SK-N-SH (cell line): ENCODE data around the gene THSD7A. TPM values are rescaled to one million over a fixed set of nuclear protein-coding genes. Genes with fewer than 3 reads are reported as not detected.

Experiments
- CTCF ChIA-PET: fragments of 300-600, 350-600 bp; formaldehyde crosslinking; extraction: SDS; loops from one replicate; lab custom pipeline; 2021; lab: Yijun Ruan, JAX
- POLR2A ChIA-PET: fragments of 350-600 bp; sonication (Branson Sonifier 250); formaldehyde crosslinking; extraction: SDS; loops from one replicate; lab custom pipeline; 2020; ENCODE audit warnings: antibody characterized with exemption, inconsistent platforms; lab: Yijun Ruan, JAX
- DNase-seq: peaks from one replicate; pipeline ENCODE4 v3.0.0; 2012
- H2AFZ ChIP-seq: fragments of 200-600 bp; sonication (generic); 2 replicates; pipeline ENCODE4 v1.8.1; 2016; ENCODE audit warnings: antibody characterized with exemption, mild to moderate bottlenecking, low read depth
- H3F3A ChIP-seq: fragments of 200-600 bp; sonication (generic); replicated peaks from 2 replicates; pipeline ENCODE3; 2016; ENCODE audit warnings: antibody characterized with exemption, mild to moderate bottlenecking; ENCODE audit not compliant: insufficient read depth
- H3K27ac ChIP-seq, 2 experiments: fragments of 200-500 bp in 1 of 2; fragments of 200-600 bp in 1 of 2; sonication (Bioruptor generic) in 1 of 2; sonication (generic), shearing (Covaris generic) in 1 of 2; 2 replicates each; pipeline versions ENCODE4 v1.5.1 to v1.6.1; 2014 to 2016; ENCODE audit warnings: low read depth in 2 of 2, inconsistent platforms in 1 of 2, low read length in 1 of 2, mild to moderate bottlenecking in 1 of 2, mixed read lengths in 1 of 2
- H3K27me3 ChIP-seq: fragments of 200-600 bp; sonication (generic), shearing (Covaris generic); 2 replicates; pipeline ENCODE4 v1.6.1; 2016; ENCODE audit warnings: mixed run types; ENCODE audit not compliant: insufficient read depth
- H3K36me3 ChIP-seq, 2 experiments: fragments of 200-500 bp in 1 of 2; fragments of 200-600 bp in 1 of 2; sonication (Bioruptor generic) in 1 of 2; sonication (generic) in 1 of 2; replicated peaks in 1 of 2; 2 replicates each; pipeline versions ENCODE3 to v1.5.1; 2014 to 2016; ENCODE audit warnings: low read length in 1 of 2, mild to moderate bottlenecking in 1 of 2; ENCODE audit not compliant: insufficient read depth in 2 of 2, control insufficient read depth in 1 of 2
- H3K4me1 ChIP-seq, 2 experiments: fragments of 200-500 bp in 1 of 2; fragments of 200-600 bp in 1 of 2; sonication (Bioruptor generic) in 1 of 2; sonication (generic), shearing (Covaris generic) in 1 of 2; 2 replicates each; pipeline versions ENCODE4 v1.5.1 to v1.6.1; 2014 to 2016; ENCODE audit warnings: low read depth in 1 of 2, low read length in 1 of 2, mixed run types in 1 of 2; ENCODE audit not compliant: insufficient read depth in 2 of 2, control insufficient read depth in 1 of 2
- H3K4me2 ChIP-seq: fragments of 200-600 bp; sonication (generic), shearing (Covaris generic); 2 replicates; pipeline ENCODE4 v1.6.1; 2017; ENCODE audit warnings: mixed run types
- H3K4me3 ChIP-seq, 2 experiments: fragments of 200-500 bp in 1 of 2; fragments of 200-600 bp in 1 of 2; sonication (Bioruptor generic) in 1 of 2; sonication (generic), shearing (Covaris generic) in 1 of 2; 2 replicates each; pipeline versions ENCODE4 v1.5.1 to v1.8.1; 2014 to 2016; ENCODE audit warnings: low read depth in 2 of 2, inconsistent platforms in 1 of 2, low read length in 1 of 2, mild to moderate bottlenecking in 1 of 2, mixed read lengths in 1 of 2, moderate library complexity in 1 of 2
- H3K79me2 ChIP-seq: fragments of 200-600 bp; sonication (generic); 2 replicates; pipeline ENCODE4 v1.8.1; 2017; ENCODE audit warnings: mild to moderate bottlenecking; ENCODE audit not compliant: insufficient read depth
- H3K9ac ChIP-seq: fragments of 200-600 bp; sonication (generic); 2 replicates; pipeline ENCODE4 v1.6.1; 2017; ENCODE audit warnings: mixed run types
- H3K9me2 ChIP-seq: fragments of 200-600 bp; sonication (generic); 2 replicates; pipeline ENCODE4 v1.6.1; 2017; ENCODE audit warnings: mixed run types
- H3K9me3 ChIP-seq: fragments of 200-600 bp; sonication (generic); 2 replicates; pipeline ENCODE4 v1.6.1; 2017; ENCODE audit warnings: mixed run types, mild to moderate bottlenecking, moderate library complexity
- H4K20me1 ChIP-seq: fragments of 200-600 bp; sonication (generic); 2 replicates; pipeline ENCODE4 v1.6.1; 2017; ENCODE audit warnings: mild to moderate bottlenecking, mixed run types; ENCODE audit not compliant: insufficient read depth
- CHD2 ChIP-seq: fragments of 150-350 bp; IDR thresholded peaks from 2 replicates; pipeline ENCODE4 v1.6.1; 2018; ENCODE audit warnings: low read length; ENCODE audit not compliant: partially characterized antibody
- ELF1 ChIP-seq: IDR thresholded peaks from 2 replicates; pipeline ENCODE4 v1.4.0; 2012
- EP300 ChIP-seq, 2 experiments: IDR thresholded peaks; 2 replicates each; pipeline versions ENCODE4 v1.4.0 to v1.6.1; 2012; ENCODE audit warnings: borderline replicate concordance in 1 of 2, low read depth in 1 of 2, low read length in 1 of 2
- EZH2phosphoT487 ChIP-seq: fragments of 200-600 bp; sonication (generic); IDR thresholded peaks from 2 replicates; pipeline ENCODE4 v1.6.1; 2017; ENCODE audit warnings: low read depth, mixed run types, mild to moderate bottlenecking, antibody characterized with exemption, moderate library complexity, borderline replicate concordance
- FOSL2 ChIP-seq: IDR thresholded peaks from 2 replicates; pipeline ENCODE4 v1.4.0; 2012; ENCODE audit warnings: low read depth, mild to moderate bottlenecking, moderate library complexity, borderline replicate concordance
- GATA2 ChIP-seq: sonication (generic); formaldehyde crosslinking; IDR thresholded peaks from 2 replicates; pipeline ENCODE4 v1.5.0; 2020; ENCODE audit warnings: mild to moderate bottlenecking, missing genetic modification reagents
- JUND ChIP-seq: IDR thresholded peaks from 2 replicates; pipeline ENCODE4 v1.4.0; 2012
- NFIC ChIP-seq: IDR thresholded peaks from 2 replicates; pipeline ENCODE4 v1.4.0; 2012; ENCODE audit warnings: borderline replicate concordance
- NRF1 ChIP-seq: IDR thresholded peaks from 2 replicates; pipeline ENCODE4 v1.6.1; 2012; ENCODE audit warnings: low read depth, mild to moderate bottlenecking, low read length
- POLR2AphosphoS5 ChIP-seq: IDR thresholded peaks from 2 replicates; pipeline ENCODE4 v1.6.1; 2012; ENCODE audit warnings: low read depth, low read length
- RXRA ChIP-seq: IDR thresholded peaks from 2 replicates; pipeline ENCODE4 v1.4.0; 2012; ENCODE audit warnings: low read depth, mild to moderate bottlenecking, borderline replicate concordance
- SIN3A ChIP-seq: IDR thresholded peaks from 2 replicates; pipeline ENCODE4 v1.6.1; 2012; ENCODE audit warnings: low read depth, mild to moderate bottlenecking, low read length, moderate library complexity, borderline replicate concordance
- SMC3 ChIP-seq: IDR thresholded peaks from 2 replicates; pipeline ENCODE4 v1.6.1; 2012; ENCODE audit warnings: low read depth, low read length, improper control_type of control experiment
- TAF1 ChIP-seq: IDR thresholded peaks from 2 replicates; pipeline ENCODE4 v1.6.1; 2012; ENCODE audit warnings: low read depth, mild to moderate bottlenecking, low read length, moderate library complexity, borderline replicate concordance
- TCF12 ChIP-seq: IDR thresholded peaks from 2 replicates; pipeline ENCODE4 v1.4.0; 2012
- TEAD4 ChIP-seq: IDR thresholded peaks from 2 replicates; pipeline ENCODE4 v1.4.0; 2012; ENCODE audit warnings: mild to moderate bottlenecking, borderline replicate concordance; ENCODE audit not compliant: insufficient read depth
- WGBS: methylation state at CpG from one replicate; pipeline ENCODE4 v1.1.6; 2017; ENCODE audit warnings: low lambda C conversion rate; 5-methylcytosine and 5-hydroxymethylcytosine counted together
- polyA plus RNA-seq, 3 experiments: library from polyadenylated mRNA; depleted of rRNA; stranded (reverse); fragments of >200 nt; gene quantifications; 2 replicates each; pipeline ENCODE4 v1.2.3, GENCODE V29; 2012
- TF ChIP-seq, protein P1 (sequence below): IDR thresholded peaks from 2 replicates; pipeline ENCODE4 v1.6.1; 2012; ENCODE audit warnings: mild to moderate bottlenecking, low read depth, low read length, moderate library complexity
- TF ChIP-seq, protein P2 (sequence below): IDR thresholded peaks from 2 replicates; pipeline ENCODE4 v1.4.0; 2012; ENCODE audit warnings: low read depth
- TF ChIP-seq, protein P3 (sequence below): IDR thresholded peaks from 2 replicates; pipeline ENCODE4 v1.4.0; 2012; ENCODE audit warnings: low read depth, borderline replicate concordance
- TF ChIP-seq, protein P4 (sequence below): fragments of 200-600 bp; sonication (generic); IDR thresholded peaks from 2 replicates; pipeline ENCODE4 v1.6.1; 2017; ENCODE audit warnings: antibody characterized with exemption, mild to moderate bottlenecking, moderate library complexity

THSD7A gene
- polyA plus RNA-seq, 1 of the 3 experiments (the other 2 are of a cell fraction) = 0.16 TPM

DNA sequence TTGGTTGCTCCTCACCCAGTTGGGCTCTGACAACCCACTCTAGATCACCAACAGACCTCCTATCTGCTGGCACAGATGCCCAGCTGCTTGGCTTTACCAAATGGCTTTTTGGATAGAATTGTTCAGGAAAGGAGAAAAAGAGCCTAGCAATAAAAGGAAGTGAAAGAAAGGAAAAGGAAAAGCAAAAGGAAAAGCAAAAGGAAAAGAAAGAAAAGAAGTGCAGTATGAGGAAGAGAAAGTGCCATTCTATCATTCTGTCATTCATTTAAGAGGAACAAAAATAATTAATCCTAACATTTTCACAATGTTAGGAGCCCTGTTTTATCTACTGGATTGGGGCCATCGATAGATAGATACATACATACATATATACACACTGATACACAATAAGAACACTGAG lies 353.6 kb downstream of the THSD7A start:
- no peaks in the 10 kb centered on the region for H3K27me3 ChIP-seq
- no peak overlapping the region for H3K4me3 ChIP-seq
- peaks cover 0 to 11% of the 10 kb centered on the region in 2 experiments for H3K36me3 ChIP-seq
- H3F3A ChIP-seq = no peaks in the 10 kb centered on the region
- POLR2A ChIA-PET = no interaction called here
- DNase-seq = no peak
- H3K27ac ChIP-seq = no peak overlapping the region
- H3K4me1 ChIP-seq = peaks cover 0 to 6% of the 10 kb centered on the region in 2 experiments; a peak in 2 of 4 replicates
- no peaks in the 10 kb centered on the region for H3K79me2 ChIP-seq
- no peak for TF ChIP-seq SIN3A
- TF ChIP-seq TEAD4 = no peak
- TF ChIP-seq SMC3 = no peak
- TF ChIP-seq TAF1 = no peak
- TF ChIP-seq, protein P1, sequence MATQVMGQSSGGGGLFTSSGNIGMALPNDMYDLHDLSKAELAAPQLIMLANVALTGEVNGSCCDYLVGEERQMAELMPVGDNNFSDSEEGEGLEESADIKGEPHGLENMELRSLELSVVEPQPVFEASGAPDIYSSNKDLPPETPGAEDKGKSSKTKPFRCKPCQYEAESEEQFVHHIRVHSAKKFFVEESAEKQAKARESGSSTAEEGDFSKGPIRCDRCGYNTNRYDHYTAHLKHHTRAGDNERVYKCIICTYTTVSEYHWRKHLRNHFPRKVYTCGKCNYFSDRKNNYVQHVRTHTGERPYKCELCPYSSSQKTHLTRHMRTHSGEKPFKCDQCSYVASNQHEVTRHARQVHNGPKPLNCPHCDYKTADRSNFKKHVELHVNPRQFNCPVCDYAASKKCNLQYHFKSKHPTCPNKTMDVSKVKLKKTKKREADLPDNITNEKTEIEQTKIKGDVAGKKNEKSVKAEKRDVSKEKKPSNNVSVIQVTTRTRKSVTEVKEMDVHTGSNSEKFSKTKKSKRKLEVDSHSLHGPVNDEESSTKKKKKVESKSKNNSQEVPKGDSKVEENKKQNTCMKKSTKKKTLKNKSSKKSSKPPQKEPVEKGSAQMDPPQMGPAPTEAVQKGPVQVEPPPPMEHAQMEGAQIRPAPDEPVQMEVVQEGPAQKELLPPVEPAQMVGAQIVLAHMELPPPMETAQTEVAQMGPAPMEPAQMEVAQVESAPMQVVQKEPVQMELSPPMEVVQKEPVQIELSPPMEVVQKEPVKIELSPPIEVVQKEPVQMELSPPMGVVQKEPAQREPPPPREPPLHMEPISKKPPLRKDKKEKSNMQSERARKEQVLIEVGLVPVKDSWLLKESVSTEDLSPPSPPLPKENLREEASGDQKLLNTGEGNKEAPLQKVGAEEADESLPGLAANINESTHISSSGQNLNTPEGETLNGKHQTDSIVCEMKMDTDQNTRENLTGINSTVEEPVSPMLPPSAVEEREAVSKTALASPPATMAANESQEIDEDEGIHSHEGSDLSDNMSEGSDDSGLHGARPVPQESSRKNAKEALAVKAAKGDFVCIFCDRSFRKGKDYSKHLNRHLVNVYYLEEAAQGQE = no peak
- TF ChIP-seq ELF1 = no peak
- no peak for TF ChIP-seq GATA2 (CRISPR knock-in tag)
- no peak for TF ChIP-seq JUND
- no peak for TF ChIP-seq POLR2AphosphoS5
- TF ChIP-seq, protein P2, sequence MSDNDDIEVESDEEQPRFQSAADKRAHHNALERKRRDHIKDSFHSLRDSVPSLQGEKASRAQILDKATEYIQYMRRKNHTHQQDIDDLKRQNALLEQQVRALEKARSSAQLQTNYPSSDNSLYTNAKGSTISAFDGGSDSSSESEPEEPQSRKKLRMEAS = no peak
- no peak for TF ChIP-seq NRF1
- no peak for TF ChIP-seq RXRA
- no peak for TF ChIP-seq FOSL2
- no peak for TF ChIP-seq EZH2phosphoT487
- no peak for TF ChIP-seq TCF12
- TF ChIP-seq, protein P3, sequence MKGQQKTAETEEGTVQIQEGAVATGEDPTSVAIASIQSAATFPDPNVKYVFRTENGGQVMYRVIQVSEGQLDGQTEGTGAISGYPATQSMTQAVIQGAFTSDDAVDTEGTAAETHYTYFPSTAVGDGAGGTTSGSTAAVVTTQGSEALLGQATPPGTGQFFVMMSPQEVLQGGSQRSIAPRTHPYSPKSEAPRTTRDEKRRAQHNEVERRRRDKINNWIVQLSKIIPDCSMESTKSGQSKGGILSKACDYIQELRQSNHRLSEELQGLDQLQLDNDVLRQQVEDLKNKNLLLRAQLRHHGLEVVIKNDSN = no peak
- no peak for TF ChIP-seq EP300 (IDR thresholded peaks at IDR 0.05; ENCODE audit: borderline replicate concordance in 1 of 2, low read depth in 1 of 2, low read length in 1 of 2)
- TF ChIP-seq NFIC = no peak
- no peak for TF ChIP-seq CHD2
- TF ChIP-seq, protein P4, sequence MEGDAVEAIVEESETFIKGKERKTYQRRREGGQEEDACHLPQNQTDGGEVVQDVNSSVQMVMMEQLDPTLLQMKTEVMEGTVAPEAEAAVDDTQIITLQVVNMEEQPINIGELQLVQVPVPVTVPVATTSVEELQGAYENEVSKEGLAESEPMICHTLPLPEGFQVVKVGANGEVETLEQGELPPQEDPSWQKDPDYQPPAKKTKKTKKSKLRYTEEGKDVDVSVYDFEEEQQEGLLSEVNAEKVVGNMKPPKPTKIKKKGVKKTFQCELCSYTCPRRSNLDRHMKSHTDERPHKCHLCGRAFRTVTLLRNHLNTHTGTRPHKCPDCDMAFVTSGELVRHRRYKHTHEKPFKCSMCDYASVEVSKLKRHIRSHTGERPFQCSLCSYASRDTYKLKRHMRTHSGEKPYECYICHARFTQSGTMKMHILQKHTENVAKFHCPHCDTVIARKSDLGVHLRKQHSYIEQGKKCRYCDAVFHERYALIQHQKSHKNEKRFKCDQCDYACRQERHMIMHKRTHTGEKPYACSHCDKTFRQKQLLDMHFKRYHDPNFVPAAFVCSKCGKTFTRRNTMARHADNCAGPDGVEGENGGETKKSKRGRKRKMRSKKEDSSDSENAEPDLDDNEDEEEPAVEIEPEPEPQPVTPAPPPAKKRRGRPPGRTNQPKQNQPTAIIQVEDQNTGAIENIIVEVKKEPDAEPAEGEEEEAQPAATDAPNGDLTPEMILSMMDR = no peak
- H3K9ac ChIP-seq = no peak overlapping the region
- H3K9me2 ChIP-seq = no peaks in the 10 kb centered on the region
- 32% methylated on average over 1 of the region's 1 CpG for WGBS
- H3K4me2 ChIP-seq = no peak overlapping the region
- no peak overlapping the region for H2AFZ ChIP-seq
- no peaks in the 10 kb centered on the region for H3K9me3 ChIP-seq
- H4K20me1 ChIP-seq = no peaks in the 10 kb centered on the region
- CTCF ChIA-PET = interaction anchor here (0.6 kb wide), 1 partner anchor 535 kb away, joined by 3 read pairs; no protein-coding TSS in a partner anchor
